C4-2B (cell line): ENCODE measurements around the gene CYP3A7.
"Not testable (repeated sequence)": the region's sequence is repeated elsewhere in the genome, so short reads cannot be mapped to it uniquely, and the experiment has no call there.

Experiments used
- CTCF ChIP-seq: fragments of 450-650 bp; conservative IDR thresholded peaks from 2 replicates; pipeline ENCODE4 v1.5.1; 2017; ENCODE audit warnings: mild to moderate bottlenecking
- ZFX ChIP-seq: fragments of 450-650 bp; IDR thresholded peaks from 2 replicates; pipeline ENCODE4 v1.6.1; 2017

GRCh38 chr7:99691658-99692057 lies 43.3 kb downstream of the CYP3A7 start:
- not testable (repeated sequence) for TF ChIP-seq ZFX, CTCF
